Left ventricle myocardium inferior (tissue), 1 donor: Measurements from ENCODE around the gene CPEB4. TPM values are rescaled to one million over a fixed set of nuclear protein-coding genes. Genes with fewer than 3 reads are reported as not detected.

Experiments used
- DNase-seq: peaks from one replicate; pipeline ENCODE4 v3.0.0-alpha.2; 2020
- H3K27ac ChIP-seq: fragments of 200-600 bp; replicated peaks from 2 replicates; pipeline ENCODE4 v1.8.0; 2021
- H3K27me3 ChIP-seq: fragments of 200-600 bp; 2 replicates; pipeline ENCODE4 v1.8.0; 2021; ENCODE audit warnings: low read depth
- H3K36me3 ChIP-seq: fragments of 200-600 bp; 2 replicates; pipeline ENCODE4 v1.8.0; 2021
- H3K4me1 ChIP-seq: fragments of 200-600 bp; 2 replicates; pipeline ENCODE4 v1.8.0; 2021
- H3K4me3 ChIP-seq: fragments of 200-600 bp; 2 replicates; pipeline ENCODE4 v1.8.0; 2021; ENCODE audit warnings: mild to moderate bottlenecking, moderate library complexity
- H3K9me3 ChIP-seq: fragments of 200-600 bp; replicated peaks from 2 replicates; pipeline ENCODE4 v1.8.0; 2021
- intact Hi-C: fragments of 100-400 bp; cut with micrococcal nuclease; formaldehyde crosslinking; loops from one replicate; pipeline ENCODE4 v1.11.0; 2022
- long read RNA-seq: library from polyadenylated mRNA; unstranded; transcript quantifications from one replicate; pipeline ENCODE4 v2.0.0, GENCODE V29; 2021
- total RNA-seq: library from RNA; stranded (reverse); fragmentation: NEBNext Ultra II Directional; extraction: Animal tissue kit (Norgen Biotek cat#: 25700); gene quantifications from one replicate; pipeline ENCODE4 v1.2.1, GENCODE V29; 2021
- TF ChIP-seq, protein P1 (sequence below): fragments of 200-600 bp; IDR thresholded peaks from 2 replicates; pipeline ENCODE4 v1.8.0; 2021; ENCODE audit warnings: antibody characterized with exemption, mild to moderate bottlenecking, borderline replicate concordance
- donor health status: DM: no; HTN: yes; CAD: no; lungs with severe emphysema.

Gene CPEB4
- total RNA-seq = 136 TPM
- long read RNA-seq, transcript CPEB4-208 (8 exons, 2,607 nt) = major isoform, 9 of 55 reads
- long read RNA-seq, partial matches to known transcripts = 41 of 55 reads
- long read RNA-seq, other reads (novel, unspliced or antisense) = 5 of 55 reads

DNA sequence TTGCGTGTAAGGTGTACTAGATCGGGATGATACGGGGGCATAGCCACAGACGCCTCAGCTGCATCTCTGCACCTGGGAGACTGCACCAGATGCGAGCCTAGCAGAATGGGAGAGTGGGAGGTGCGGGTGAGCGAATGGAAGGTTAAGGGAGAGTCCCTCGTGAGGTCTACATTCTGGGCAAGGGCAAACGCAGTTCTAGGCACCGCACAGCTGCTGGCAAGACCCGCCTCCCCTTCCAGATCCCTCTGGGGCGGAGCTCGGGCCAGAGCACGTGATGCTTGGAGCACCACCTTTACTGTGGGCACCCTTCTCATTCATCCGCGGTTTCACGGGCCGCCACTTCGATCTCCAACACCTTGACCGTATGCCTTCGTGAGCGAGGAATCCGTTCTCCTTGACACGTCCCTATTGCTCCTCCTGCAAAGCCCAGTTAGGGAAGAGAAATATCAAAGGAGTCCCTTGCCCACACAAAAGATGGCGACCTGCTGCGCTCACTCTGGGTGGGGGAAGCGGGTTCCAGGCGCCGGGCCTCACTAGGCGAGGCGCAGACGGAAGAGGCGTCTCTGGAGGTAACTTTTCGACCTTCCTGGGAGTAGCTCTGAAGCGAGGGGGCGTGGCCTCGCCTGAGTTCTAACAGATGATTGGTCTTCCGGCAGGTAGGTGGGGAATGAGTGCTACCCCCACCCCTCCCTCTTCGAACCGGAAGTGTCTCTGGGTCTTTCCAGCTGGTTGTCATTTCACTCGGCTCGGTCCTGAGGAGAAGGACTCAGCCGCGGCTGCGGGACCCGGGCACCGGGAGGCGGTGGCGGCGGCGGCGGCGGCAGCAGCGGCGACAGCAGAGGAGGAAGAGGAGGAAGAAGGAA lies at the start of gene CPEB4:
CPEB4 (plus strand) TSS at position 740 of the 863 bp plus-strand sequence. CDS start 1,385 bp downstream, outside the sequence.
- DNase-seq = peak; percentile 99
- TF ChIP-seq, protein P1, sequence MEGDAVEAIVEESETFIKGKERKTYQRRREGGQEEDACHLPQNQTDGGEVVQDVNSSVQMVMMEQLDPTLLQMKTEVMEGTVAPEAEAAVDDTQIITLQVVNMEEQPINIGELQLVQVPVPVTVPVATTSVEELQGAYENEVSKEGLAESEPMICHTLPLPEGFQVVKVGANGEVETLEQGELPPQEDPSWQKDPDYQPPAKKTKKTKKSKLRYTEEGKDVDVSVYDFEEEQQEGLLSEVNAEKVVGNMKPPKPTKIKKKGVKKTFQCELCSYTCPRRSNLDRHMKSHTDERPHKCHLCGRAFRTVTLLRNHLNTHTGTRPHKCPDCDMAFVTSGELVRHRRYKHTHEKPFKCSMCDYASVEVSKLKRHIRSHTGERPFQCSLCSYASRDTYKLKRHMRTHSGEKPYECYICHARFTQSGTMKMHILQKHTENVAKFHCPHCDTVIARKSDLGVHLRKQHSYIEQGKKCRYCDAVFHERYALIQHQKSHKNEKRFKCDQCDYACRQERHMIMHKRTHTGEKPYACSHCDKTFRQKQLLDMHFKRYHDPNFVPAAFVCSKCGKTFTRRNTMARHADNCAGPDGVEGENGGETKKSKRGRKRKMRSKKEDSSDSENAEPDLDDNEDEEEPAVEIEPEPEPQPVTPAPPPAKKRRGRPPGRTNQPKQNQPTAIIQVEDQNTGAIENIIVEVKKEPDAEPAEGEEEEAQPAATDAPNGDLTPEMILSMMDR = no peak
- Histone ChIP-seq H3K36me3 (peaks cover 4% of the 10 kb centered on the region), H3K4me3 (peak within 1 kb of the TSS; percentile 90), H3K9me3 (no peaks in the 10 kb centered on the region), H3K27me3 (no peaks in the 10 kb centered on the region), H3K27ac (peak within 1 kb of the TSS; percentile 91), H3K4me1 (peaks cover 70% of the 10 kb centered on the region)
- intact Hi-C loops = no loop called here

GRCh38 chr5:173839117-173839713 lies 48.9 kb upstream of the CPEB4 start:
- intact Hi-C loops = no loop called here
- Histone ChIP-seq H3K36me3 (no peaks in the 10 kb centered on the region), H3K4me3 (no peak overlapping the region), H3K9me3 (no peaks in the 10 kb centered on the region), H3K27me3 (no peaks in the 10 kb centered on the region), H3K4me1 (peaks cover 11% of the 10 kb centered on the region), H3K27ac (no peak overlapping the region)
- TF ChIP-seq, protein P1 = no peak
- DNase-seq = no peak

GRCh38 chr5:173840111-173840983 lies 47.8 kb upstream of the CPEB4 start:
- no peaks in the 10 kb centered on the region for H3K9me3 ChIP-seq
- intact Hi-C loops = no loop called here
- H3K27me3 ChIP-seq = no peaks in the 10 kb centered on the region
- H3K4me3 ChIP-seq = no peak overlapping the region
- no peak for DNase-seq
- peaks cover 11% of the 10 kb centered on the region for H3K4me1 ChIP-seq
- no peak overlapping the region for H3K27ac ChIP-seq
- H3K36me3 ChIP-seq = no peaks in the 10 kb centered on the region
- TF ChIP-seq, protein P1 = no peak

- no peak overlapping the region for H3K4me3 ChIP-seq
- H3K4me1 ChIP-seq = peaks cover 11% of the 10 kb centered on the region
- H3K27ac ChIP-seq = no peak overlapping the region
- H3K9me3 ChIP-seq = no peaks in the 10 kb centered on the region
- H3K36me3 ChIP-seq = no peaks in the 10 kb centered on the region
- H3K27me3 ChIP-seq = no peaks in the 10 kb centered on the region
- TF ChIP-seq, protein P1 = no peak
- intact Hi-C loops = no loop called here
- no peak for DNase-seq
Measured at GRCh38 chr5:173841710-173842109, 46.4 kb upstream of the CPEB4 start.

GRCh38 chr5:173843794-173844193 lies 44.4 kb upstream of the CPEB4 start:
- peaks cover 11% of the 10 kb centered on the region for H3K4me1 ChIP-seq
- intact Hi-C loops = no loop called here
- no peak overlapping the region for H3K4me3 ChIP-seq
- H3K27ac ChIP-seq = no peak overlapping the region
- TF ChIP-seq, protein P1 = no peak
- DNase-seq = no peak
- no peaks in the 10 kb centered on the region for H3K27me3 ChIP-seq
- peaks cover 7% of the 10 kb centered on the region for H3K9me3 ChIP-seq
- H3K36me3 ChIP-seq = no peaks in the 10 kb centered on the region
